T-helper 1 cell treated with Interleukin-12 subunit alpha and Interleukin-12 subunit beta and Interleukin-4 antibody, amounts not matched to agents 30 ng/mL and 1 ng/mL, for 36 hours (primary cell): Measurements from ENCODE around the gene MARVELD1. TPM values are rescaled to one million over a fixed set of nuclear protein-coding genes. Genes with fewer than 3 reads are reported as not detected.

ENCODE experiments used
- total RNA-seq: library from RNA; stranded (reverse); gene quantifications from 2 replicates; pipeline ENCODE4 v1.2.3, GENCODE V29; 2022

MARVELD1 gene
- total RNA-seq, 1 donor from 2014 or later, result 2.7 TPM

Other genes starting within 250 kb of the MARVELD1 start
- 71.2 and 73.6 TPM in 2 replicates for gene MMS19, start 215.3 kb upstream of the MARVELD1 start, total RNA-seq
- gene UBTD1, start 214.8 kb upstream of the MARVELD1 start, total RNA-seq, result 0.90 and 1.5 TPM in 2 replicates
- 0.32 TPM in 1 of 2 replicates, not detected in the other for gene ANKRD2, start 141.0 kb upstream of the MARVELD1 start, total RNA-seq
- not detected in 2 replicates for gene HOGA1, start 129.3 kb upstream of the MARVELD1 start, total RNA-seq
- gene C10orf62, start 124.0 kb upstream of the MARVELD1 start, total RNA-seq, result not detected in 2 replicates
- 1.1 and 1.3 TPM in 2 replicates for gene MORN4, start 80.2 kb upstream of the MARVELD1 start, total RNA-seq
- gene PI4K2A, start 73.1 kb upstream of the MARVELD1 start, total RNA-seq, result 13.9 and 14.1 TPM in 2 replicates
- gene AVPI1, start 26.5 kb upstream of the MARVELD1 start, total RNA-seq, result 0.42 and 0.83 TPM in 2 replicates
- 33.1 and 33.6 TPM in 2 replicates for gene ZFYVE27, start 23.4 kb downstream of the MARVELD1 start, total RNA-seq
- not detected in 2 replicates for gene SFRP5, start 58.3 kb downstream of the MARVELD1 start, total RNA-seq
- 5.3 and 5.5 TPM in 2 replicates for gene GOLGA7B, start 136.1 kb downstream of the MARVELD1 start, total RNA-seq